T-cell (primary cell): ENCODE data around the gene TARBP1. TPM values are rescaled to one million over a fixed set of nuclear protein-coding genes. Genes with fewer than 3 reads are reported as not detected.

Experiments
- ATAC-seq, 4 experiments: fragments of 200-7000 bp in 3 of 4; fragments of 150-1000 bp in 1 of 4; cut with Tn5 transposase; replicated peaks in 1 of 4; 1 replicate in 3 of 4; 2 replicates in 1 of 4; pipeline ENCODE4 v1.10.0; 2021; ENCODE audit warnings: moderate library complexity in 3 of 4, mild to moderate bottlenecking in 2 of 4, moderate number of reproducible peaks in 1 of 4
- CTCF ChIA-PET, 2 donors: fragments of 300-600 bp; sonication (Branson Sonifier 250); formaldehyde crosslinking; loops; one replicate each; lab custom pipeline; 2022; ENCODE audit warnings: antibody characterized with exemption in 2 of 2; lab: Charles Lee
- POLR2A ChIA-PET, 2 donors: fragments of 300-600 bp; sonication (Branson Sonifier 250); formaldehyde crosslinking; loops; one replicate each; lab custom pipeline; 2022; ENCODE audit warnings: antibody characterized with exemption in 2 of 2; lab: Charles Lee
- DNase-seq, 35 experiments: peaks; one replicate each; pipeline versions ENCODE4 v3.0.0 to v3.0.0-alpha.2; 2013 to 2023
- H3K27ac ChIP-seq: one replicate; pipeline ENCODE4 v1.5.1; 2013; ENCODE audit warnings: low read length
- H3K27me3 ChIP-seq, 2 experiments: replicated peaks in 1 of 2; 1 replicate in 1 of 2; 2 replicates in 1 of 2; pipeline versions ENCODE4 v1.6.1 to v1.7.0; 2013; ENCODE audit warnings: low read length in 1 of 2, mixed read lengths in 1 of 2; ENCODE audit not compliant: control insufficient read depth in 2 of 2, insufficient read depth in 2 of 2; ENCODE audit errors: extremely low read depth in 1 of 2
- H3K36me3 ChIP-seq, 2 donors: 1 replicate in 1 of 2; 2 replicates in 1 of 2; pipeline versions ENCODE4 v1.6.1 to v1.7.0; 2013; ENCODE audit warnings: low read length in 1 of 2; ENCODE audit not compliant: control insufficient read depth in 2 of 2, insufficient read depth in 1 of 2; ENCODE audit errors: extremely low read depth in 1 of 2
- H3K4me1 ChIP-seq, 2 experiments: 1 replicate in 1 of 2; 2 replicates in 1 of 2; pipeline versions ENCODE4 v1.6.1 to v1.7.0; 2013; ENCODE audit warnings: low read length in 2 of 2, mixed read lengths in 1 of 2; ENCODE audit not compliant: insufficient read depth in 2 of 2, control insufficient read depth in 1 of 2; ENCODE audit errors: extremely low read depth in 1 of 2
- H3K4me3 ChIP-seq, 2 donors: 1 replicate in 1 of 2; 2 replicates in 1 of 2; pipeline versions ENCODE4 v1.5.1 to v1.7.0; 2013; ENCODE audit warnings: mild to moderate bottlenecking in 2 of 2, low read length in 1 of 2, moderate library complexity in 1 of 2; ENCODE audit not compliant: control insufficient read depth in 1 of 2; ENCODE audit errors: extremely low read depth in 1 of 2
- H3K9me3 ChIP-seq: 2 replicates; pipeline ENCODE4 v1.7.0; 2013
- H3K27ac Mint-ChIP-seq, 2 donors: one replicate each; pipeline ENCODE4 v1.8.0; 2020 to 2021; ENCODE audit warnings: mild to moderate bottlenecking in 2 of 2, mixed read lengths in 2 of 2
- H3K27me3 Mint-ChIP-seq, 2 donors: one replicate each; pipeline ENCODE4 v1.8.0; 2021 to 2022; ENCODE audit warnings: mixed read lengths in 2 of 2
- H3K36me3 Mint-ChIP-seq: one replicate; pipeline ENCODE4 v1.8.0; 2021; ENCODE audit warnings: mixed read lengths
- H3K4me1 Mint-ChIP-seq, 3 donors: one replicate each; pipeline ENCODE4 v1.8.0; 2020 to 2022; ENCODE audit warnings: mixed read lengths in 3 of 3, mild to moderate bottlenecking in 1 of 3
- H3K4me3 Mint-ChIP-seq, 3 donors: one replicate each; pipeline ENCODE4 v1.8.0; 2020 to 2022; ENCODE audit warnings: mild to moderate bottlenecking in 3 of 3, mixed read lengths in 3 of 3, moderate library complexity in 3 of 3
- H3K9me3 Mint-ChIP-seq, 3 donors: one replicate each; pipeline ENCODE4 v1.8.0; 2020 to 2022; ENCODE audit warnings: mixed read lengths in 3 of 3
- WGBS: methylation state at CpG from one replicate; pipeline ENCODE4 v1.1.5; 2013; ENCODE audit warnings: missing lambda C conversion rate; ENCODE audit not compliant: insufficient coverage; 5-methylcytosine and 5-hydroxymethylcytosine counted together
- total RNA-seq, 35 experiments: library from RNA in 6 of 35; stranded (reverse) in 6 of 35; fragments of 120-200 nt in 1 of 35; gene quantifications; one replicate each; pipeline versions ENCODE4 v1.2.1 to v1.2.4 and lab custom pipeline; 2013 to 2026

The TARBP1 gene
- total RNA-seq, 5 donors from 2014 or later (not counting 1 experiment from before 2014, with no cell fraction given), result 33.9 to 60.7 (median 40.6) TPM

GRCh38 chr1:234469376-234469775 lies 9.6 kb downstream of the TARBP1 start:
- H3K27me3 Mint-ChIP-seq, result no peaks in the 10 kb centered on the region
- Histone ChIP-seq H3K9me3 (no peaks in the 10 kb centered on the region), H3K4me1 (peaks cover 4 to 8% of the 10 kb centered on the region in 2 experiments), H3K36me3 (peaks cover 0 to 24% of the 10 kb centered on the region in 2 donors), H3K27me3 (no peaks in the 10 kb centered on the region), H3K27ac (no peak overlapping the region), H3K4me3 (no peak overlapping the region)
- POLR2A ChIA-PET, result no interaction called here
- no peak overlapping the region for H3K27ac Mint-ChIP-seq
- ATAC-seq (no peak), DNase-seq (no peak)
- no peaks in the 10 kb centered on the region for H3K9me3 Mint-ChIP-seq
- CTCF ChIA-PET, result no interaction called here
- H3K4me1 Mint-ChIP-seq, result peaks cover 17 to 22% (median 17%) of the 10 kb centered on the region in 3 donors
- H3K4me3 Mint-ChIP-seq, result no peak overlapping the region
- peaks cover 33% of the 10 kb centered on the region for H3K36me3 Mint-ChIP-seq

DNA sequence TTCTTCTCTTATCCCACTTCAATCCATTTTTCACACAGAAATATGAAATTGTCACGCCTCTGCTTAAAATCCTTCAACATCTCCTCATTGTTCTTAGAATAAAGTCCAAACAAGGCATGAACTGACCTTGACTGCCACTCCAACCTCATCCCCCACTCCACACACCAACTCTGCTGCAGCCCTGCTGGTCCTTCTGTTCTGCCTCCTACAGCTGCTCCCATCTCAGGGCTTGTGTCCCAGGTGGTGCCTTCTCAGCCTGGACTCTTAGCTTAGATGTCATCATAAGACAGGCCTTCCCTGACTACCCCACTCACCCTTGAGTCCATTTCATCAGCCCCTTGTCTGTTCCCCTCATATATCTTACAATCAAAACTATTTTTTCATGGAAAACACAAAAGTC lies 10.4 kb downstream of the TARBP1 start:
- 92% methylated on average over 1 of the region's 1 CpG for WGBS
- H3K9me3 ChIP-seq, result no peaks in the 10 kb centered on the region
- peaks cover 34% of the 10 kb centered on the region for H3K36me3 Mint-ChIP-seq
- no peaks in the 10 kb centered on the region for H3K27me3 Mint-ChIP-seq
- no peaks in the 10 kb centered on the region for H3K27me3 ChIP-seq
- ATAC-seq (no peak), DNase-seq (no peak)
- H3K4me1 Mint-ChIP-seq, result peaks cover 11 to 14% (median 11%) of the 10 kb centered on the region in 3 donors
- H3K9me3 Mint-ChIP-seq, result no peaks in the 10 kb centered on the region
- peaks cover 4 to 7% of the 10 kb centered on the region in 2 experiments for H3K4me1 ChIP-seq
- peaks cover 0 to 26% of the 10 kb centered on the region in 2 donors for H3K36me3 ChIP-seq
- no peak overlapping the region for H3K4me3 ChIP-seq
- ChIA-PET POLR2A (no interaction called here), CTCF (no interaction called here)
- H3K27ac ChIP-seq, result no peak overlapping the region
- no peak overlapping the region for H3K27ac Mint-ChIP-seq
- no peak overlapping the region for H3K4me3 Mint-ChIP-seq

GRCh38 chr1:234467821-234468220 lies 11.2 kb downstream of the TARBP1 start:
- no peak overlapping the region for H3K27ac ChIP-seq
- H3K4me1 ChIP-seq, result peaks cover 0 to 2% of the 10 kb centered on the region in 2 experiments
- ChIA-PET CTCF (no interaction called here), POLR2A (interaction anchor here in 1 of 2 donors (0.5 kb wide), 1 partner anchor 8 kb away, joined by 3 read pairs; no protein-coding TSS in a partner anchor)
- DNase-seq (no peak), ATAC-seq (no peak)
- Mint-ChIP-seq H3K27me3 (no peaks in the 10 kb centered on the region), H3K27ac (no peak overlapping the region), H3K4me3 (no peak overlapping the region), H3K4me1 (peaks cover 4 to 6% (median 4%) of the 10 kb centered on the region in 3 donors), H3K9me3 (no peaks in the 10 kb centered on the region), H3K36me3 (peaks cover 38% of the 10 kb centered on the region)
- H3K36me3 ChIP-seq, result peaks cover 0 to 26% of the 10 kb centered on the region in 2 donors
- H3K9me3 ChIP-seq, result no peaks in the 10 kb centered on the region
- no peaks in the 10 kb centered on the region for H3K27me3 ChIP-seq
- WGBS, result 100% methylated on average over 5 of the region's 6 CpGs
- H3K4me3 ChIP-seq, result no peak overlapping the region

DNA sequence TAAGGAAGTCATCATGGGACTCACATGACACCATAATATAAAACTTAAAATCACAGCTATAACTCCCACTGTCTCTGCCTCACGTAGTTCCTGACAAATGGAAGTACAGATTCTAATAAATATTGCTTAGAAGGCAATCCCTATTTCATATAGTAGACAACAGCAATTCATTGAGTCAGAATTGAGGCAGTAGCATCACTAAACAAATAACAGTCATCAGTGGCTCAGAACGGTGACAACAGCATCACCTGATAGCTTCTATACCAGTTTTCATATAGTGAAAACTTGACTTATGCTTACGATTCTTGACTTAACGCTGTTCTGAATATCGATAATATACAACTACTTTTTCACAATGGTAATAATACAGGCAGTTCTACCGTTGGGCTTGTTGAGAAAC lies 12.0 kb downstream of the TARBP1 start:
- Mint-ChIP-seq H3K9me3 (no peaks in the 10 kb centered on the region), H3K36me3 (peaks cover 44% of the 10 kb centered on the region), H3K4me3 (no peak overlapping the region), H3K27ac (no peak overlapping the region), H3K27me3 (no peaks in the 10 kb centered on the region), H3K4me1 (peaks cover 2 to 4% (median 2%) of the 10 kb centered on the region in 3 donors)
- H3K9me3 ChIP-seq, result no peaks in the 10 kb centered on the region
- ChIA-PET POLR2A (interaction anchor here in 1 of 2 donors (0.5 kb wide), 1 partner anchor 9 kb away, joined by 3 read pairs; no protein-coding TSS in a partner anchor), CTCF (no interaction called here)
- ATAC-seq (no peak), DNase-seq (no peak)
- H3K36me3 ChIP-seq, result peaks cover 0 to 26% of the 10 kb centered on the region in 2 donors
- 100% methylated on average over 2 of the region's 6 CpGs for WGBS
- H3K27me3 ChIP-seq, result no peaks in the 10 kb centered on the region
- no peak overlapping the region for H3K4me3 ChIP-seq
- no peak overlapping the region for H3K27ac ChIP-seq
- no peaks in the 10 kb centered on the region for H3K4me1 ChIP-seq

- Mint-ChIP-seq H3K4me3 (no peak overlapping the region), H3K9me3 (no peaks in the 10 kb centered on the region), H3K27me3 (no peaks in the 10 kb centered on the region), H3K27ac (no peak overlapping the region), H3K4me1 (peaks cover 2 to 4% (median 2%) of the 10 kb centered on the region in 3 donors), H3K36me3 (peaks cover 52% of the 10 kb centered on the region)
- no peak for ATAC-seq
- H3K36me3 ChIP-seq, result peaks cover 0 to 30% of the 10 kb centered on the region in 2 donors
- H3K4me1 ChIP-seq, result no peaks in the 10 kb centered on the region
- ChIA-PET CTCF (no interaction called here), POLR2A (no interaction called here)
- H3K9me3 ChIP-seq, result no peaks in the 10 kb centered on the region
- no peak overlapping the region for H3K27ac ChIP-seq
- H3K27me3 ChIP-seq, result no peaks in the 10 kb centered on the region
- H3K4me3 ChIP-seq, result no peak overlapping the region
- no peak for DNase-seq
Measured at GRCh38 chr1:234463749-234464148, 15.2 kb downstream of the TARBP1 start.

DNA sequence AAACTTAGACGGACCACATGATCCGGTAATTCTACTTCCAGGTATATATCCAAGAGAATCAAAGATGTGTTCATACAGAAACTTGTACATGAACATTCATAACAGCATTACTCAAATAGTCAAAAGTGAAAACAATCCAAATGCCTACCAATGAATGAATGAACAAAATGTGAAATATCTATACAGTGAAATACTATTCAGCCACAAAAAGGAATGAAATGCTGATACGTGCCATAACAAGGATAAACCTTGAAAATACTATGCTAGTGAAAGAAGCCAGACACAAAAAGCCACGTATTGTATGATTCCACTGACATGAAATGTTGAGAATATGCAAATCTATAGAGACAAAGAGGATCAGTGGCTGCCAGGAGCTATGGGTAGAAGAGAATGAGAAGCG lies 18.3 kb downstream of the TARBP1 start:
- ChIA-PET POLR2A (no interaction called here), CTCF (no interaction called here)
- DNase-seq (no peak), ATAC-seq (no peak)
- Mint-ChIP-seq H3K9me3 (no peaks in the 10 kb centered on the region), H3K4me3 (no peak overlapping the region), H3K36me3 (peaks cover 47% of the 10 kb centered on the region), H3K27me3 (no peaks in the 10 kb centered on the region), H3K4me1 (no peaks in the 10 kb centered on the region), H3K27ac (no peak overlapping the region)
- Histone ChIP-seq H3K36me3 (peaks cover 0 to 35% of the 10 kb centered on the region in 2 donors), H3K9me3 (no peaks in the 10 kb centered on the region), H3K4me3 (no peak overlapping the region), H3K27ac (no peak overlapping the region), H3K27me3 (no peaks in the 10 kb centered on the region), H3K4me1 (no peaks in the 10 kb centered on the region)
- 100% methylated on average over 3 of the region's 5 CpGs for WGBS
